NCI-H2196 treated with DMSO at 0.1 percent for 48 hours (cell line): ENCODE results near the gene GPR78.

ENCODE experiments used
- DNase-seq: peaks from one replicate; lab custom pipeline; 2025; ENCODE audit not compliant: unreplicated experiment; lab: John Stamatoyannopoulos, UW

Gene GPR78, protein sequence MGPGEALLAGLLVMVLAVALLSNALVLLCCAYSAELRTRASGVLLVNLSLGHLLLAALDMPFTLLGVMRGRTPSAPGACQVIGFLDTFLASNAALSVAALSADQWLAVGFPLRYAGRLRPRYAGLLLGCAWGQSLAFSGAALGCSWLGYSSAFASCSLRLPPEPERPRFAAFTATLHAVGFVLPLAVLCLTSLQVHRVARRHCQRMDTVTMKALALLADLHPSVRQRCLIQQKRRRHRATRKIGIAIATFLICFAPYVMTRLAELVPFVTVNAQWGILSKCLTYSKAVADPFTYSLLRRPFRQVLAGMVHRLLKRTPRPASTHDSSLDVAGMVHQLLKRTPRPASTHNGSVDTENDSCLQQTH

GRCh38 chr4:8580321-8581093 is at the start of gene GPR78:
TSS of gene GPR78 (plus strand) at chr4:8580392. CDS start at chr4:8580983, 591 bp downstream.
- DNase-seq, result peak; percentile 31

DNA sequence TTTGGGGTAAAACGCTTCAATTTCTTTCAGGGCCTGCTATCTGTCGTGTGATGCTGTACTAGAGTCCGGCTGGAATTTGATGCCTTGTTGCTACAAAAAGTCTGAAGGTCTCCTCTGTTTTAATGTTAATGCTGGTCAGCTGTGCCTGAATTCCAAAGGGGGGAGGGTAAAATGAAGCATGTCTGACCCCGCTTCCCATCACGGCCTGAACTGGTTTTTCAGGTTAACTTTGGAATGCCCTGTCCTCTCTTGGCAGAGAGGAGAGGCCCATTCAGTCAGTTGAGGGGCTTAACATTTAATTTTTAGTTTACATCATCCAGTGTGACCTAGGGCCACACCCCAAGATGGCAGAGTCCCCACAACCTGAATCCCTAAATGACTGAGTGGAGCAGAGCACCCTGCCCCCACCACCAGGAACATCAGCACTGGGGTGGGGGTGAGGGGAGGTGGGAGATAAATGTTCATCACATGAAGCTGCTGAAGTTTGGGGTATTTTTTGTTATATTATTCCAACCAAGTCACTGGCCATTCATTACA is 47.9 kb upstream of the GPR78 start:
- no peak for DNase-seq

GRCh38 chr4:8533274-8533865 is 46.8 kb upstream of the GPR78 start:
- DNase-seq, result no peak

DNA sequence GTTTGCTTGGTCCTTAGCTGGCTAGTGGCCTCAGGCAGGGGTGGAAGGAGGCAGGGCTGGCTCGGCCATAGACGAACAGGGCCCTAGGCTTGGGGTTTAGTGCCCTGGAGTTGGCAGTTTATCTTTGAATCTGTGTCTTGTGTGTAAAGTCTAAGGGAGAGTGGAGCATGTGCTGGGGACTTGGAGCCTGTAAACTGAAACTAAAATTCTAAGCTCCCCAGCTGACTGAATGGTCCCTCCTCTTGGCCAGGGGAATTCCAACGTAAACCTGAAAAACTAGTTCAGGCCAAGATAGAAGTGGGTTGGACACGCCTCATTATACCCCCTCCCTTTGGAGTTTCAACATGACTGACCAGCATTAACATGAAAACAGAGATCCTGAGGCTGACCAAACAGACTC is 46.1 kb upstream of the GPR78 start:
- peak; percentile 77 for DNase-seq

- DNase-seq, result no peak
These were observed 45.6 kb upstream of the GPR78 start for GRCh38 chr4:8534611-8535010.

DNA sequence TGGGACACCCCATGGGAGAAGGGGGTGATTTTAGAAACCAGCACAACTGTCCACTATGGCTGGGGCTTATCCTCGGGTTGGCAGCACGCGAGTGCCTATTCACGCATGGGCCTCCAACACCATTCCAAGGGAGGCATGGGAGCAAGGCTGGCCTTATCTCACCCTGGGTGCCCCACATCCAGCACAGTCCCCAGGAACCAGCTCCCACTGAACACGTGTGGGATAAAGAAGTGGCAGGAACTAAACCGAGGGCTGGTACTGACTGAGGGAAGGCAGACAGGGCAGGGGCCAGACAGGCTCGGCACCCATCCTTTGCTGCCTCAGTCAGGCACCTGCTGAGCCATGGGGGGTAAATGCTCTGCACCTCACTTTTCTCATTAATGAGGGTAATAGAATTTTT is 43.7 kb upstream of the GPR78 start:
- no peak for DNase-seq

DNA sequence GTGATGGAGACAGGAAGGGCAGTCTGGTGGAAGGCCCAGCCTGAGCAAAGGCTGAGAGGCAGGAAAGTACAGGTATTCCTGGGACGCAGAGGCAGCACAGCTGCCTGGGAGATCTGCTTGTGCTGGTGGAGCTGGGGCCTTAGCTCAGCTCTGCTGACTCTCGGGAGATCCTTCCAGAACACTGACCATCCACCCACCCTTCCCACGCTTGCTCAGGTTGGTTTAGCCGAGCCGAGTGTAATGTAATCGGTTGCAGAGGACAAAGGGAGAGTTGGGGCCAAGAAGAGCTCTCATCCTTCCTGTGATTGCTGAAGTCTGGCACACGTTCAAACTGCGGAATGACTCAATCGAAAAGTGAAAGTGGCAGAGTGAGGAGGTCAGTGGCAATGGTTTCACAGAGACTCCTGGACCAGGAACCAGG is 43.1 kb upstream of the GPR78 start:
- peak; percentile 89 for DNase-seq

DNA sequence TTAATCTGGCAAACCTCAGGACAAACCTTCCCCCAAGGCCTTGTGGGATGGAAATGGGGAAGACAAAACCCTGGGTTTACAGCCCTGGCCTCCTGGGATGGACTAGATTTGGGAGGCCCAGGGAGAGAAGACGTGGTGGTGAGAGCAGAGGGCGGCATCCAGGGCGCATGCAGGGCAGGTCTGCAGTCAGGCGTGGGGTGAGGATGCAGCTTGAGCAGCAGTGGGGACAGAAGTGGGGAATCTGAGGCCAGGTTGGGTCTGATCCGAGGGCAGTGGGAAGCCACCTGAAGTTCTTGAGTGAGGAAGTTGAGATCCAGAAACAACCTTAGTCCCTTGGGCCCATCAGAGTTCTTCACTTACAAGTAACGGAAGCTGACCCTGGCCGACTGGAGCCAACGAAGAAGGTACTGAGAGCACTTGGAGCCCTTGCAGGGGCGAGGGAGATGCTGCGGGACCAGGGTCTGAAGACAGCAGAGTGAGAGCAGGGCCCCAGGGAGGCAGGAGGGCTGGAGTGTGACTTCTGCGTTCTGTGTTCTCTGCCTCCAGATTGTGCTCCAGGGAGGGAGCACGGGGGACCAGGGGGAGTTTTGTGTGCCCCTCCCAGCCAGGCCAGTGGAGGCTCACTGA is 42.0 kb upstream of the GPR78 start:
- DNase-seq, result no peak

DNA sequence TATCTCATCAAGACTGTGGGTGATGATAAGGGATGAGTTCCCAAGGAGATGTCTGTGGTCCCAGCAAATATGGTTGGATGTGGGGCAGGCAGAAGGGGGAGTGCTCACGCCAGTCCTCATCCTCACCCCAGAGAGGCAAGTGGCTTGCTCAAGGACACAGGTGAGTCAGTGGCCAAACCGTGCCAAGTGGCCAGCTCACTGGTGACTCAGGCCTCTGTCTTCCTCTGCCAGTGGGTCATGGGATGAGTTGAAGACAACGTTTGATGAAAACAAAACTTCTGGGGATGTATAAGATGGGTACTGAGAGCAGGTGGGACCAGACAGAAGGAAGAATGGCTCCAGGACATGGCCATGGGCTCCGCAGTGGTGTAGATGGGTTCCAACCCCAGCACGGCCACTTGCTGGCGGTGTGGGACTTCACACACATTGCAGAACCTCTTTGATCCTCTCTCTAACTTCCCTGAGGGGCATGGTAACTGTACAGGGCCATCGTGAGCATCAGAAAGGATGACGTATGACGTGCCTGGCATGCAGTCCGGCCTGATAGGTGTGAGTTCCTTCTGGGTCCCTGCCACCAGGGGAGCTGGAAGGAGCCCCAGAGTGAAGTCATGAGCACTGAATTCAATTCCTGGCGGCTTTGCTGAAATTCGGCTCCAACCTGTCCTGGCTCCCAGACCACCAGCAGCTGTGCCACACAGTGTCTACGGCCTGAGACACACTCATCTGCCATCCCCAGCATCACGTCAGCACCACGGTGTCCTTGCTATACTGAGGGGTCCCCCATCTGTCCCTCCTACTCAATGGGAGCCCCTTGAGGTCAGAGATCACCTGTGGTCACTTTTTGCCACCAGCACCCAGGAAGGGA is 41.3 kb upstream of the GPR78 start:
- DNase-seq, result no peak

GRCh38 chr4:8539661-8540060 is 40.5 kb upstream of the GPR78 start:
- no peak for DNase-seq

DNA sequence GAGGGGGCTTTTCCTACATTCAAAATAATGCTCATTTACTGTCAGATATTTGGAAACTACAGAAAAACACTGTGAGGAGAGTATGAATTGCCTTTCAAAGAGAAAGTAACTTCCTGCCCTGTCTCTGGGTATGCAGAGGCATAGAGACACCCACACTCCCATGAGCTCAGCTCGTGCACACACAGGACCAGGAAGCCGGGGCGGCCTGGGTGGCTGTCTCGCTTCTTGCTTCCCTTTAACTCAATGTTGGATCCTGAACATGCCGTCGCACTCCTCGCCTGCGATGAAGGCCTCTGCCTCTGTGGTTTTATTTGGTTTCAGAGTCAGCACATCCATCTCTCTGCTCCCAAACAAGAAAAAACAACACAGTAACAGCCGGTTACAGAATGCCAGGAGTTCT is 40.1 kb upstream of the GPR78 start:
- DNase-seq, result no peak

- no peak for DNase-seq
These were observed 39.6 kb upstream of the GPR78 start for GRCh38 chr4:8540586-8540985.

DNA sequence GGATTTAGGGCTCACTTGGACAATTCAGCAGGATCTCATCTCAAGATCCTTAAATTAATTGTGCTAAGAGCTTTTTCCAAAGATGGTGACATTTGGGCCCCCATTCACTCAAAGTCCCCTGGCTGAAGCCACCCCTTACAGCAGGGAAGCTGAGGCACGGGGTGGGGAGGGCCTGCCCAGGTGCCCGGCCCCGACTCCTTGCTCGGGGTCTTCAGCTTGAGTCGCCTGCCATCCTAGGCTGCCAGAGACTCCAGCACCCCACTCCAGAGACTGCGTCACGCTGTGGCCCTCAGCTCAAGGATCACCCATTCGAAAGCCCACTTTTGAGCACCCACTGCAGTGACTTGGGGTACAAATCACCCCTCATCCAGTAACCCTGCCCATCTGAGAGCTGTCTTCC is 39.2 kb upstream of the GPR78 start:
- DNase-seq, result no peak

GRCh38 chr4:8541981-8542715 is 38.0 kb upstream of the GPR78 start:
- DNase-seq, result no peak

DNA sequence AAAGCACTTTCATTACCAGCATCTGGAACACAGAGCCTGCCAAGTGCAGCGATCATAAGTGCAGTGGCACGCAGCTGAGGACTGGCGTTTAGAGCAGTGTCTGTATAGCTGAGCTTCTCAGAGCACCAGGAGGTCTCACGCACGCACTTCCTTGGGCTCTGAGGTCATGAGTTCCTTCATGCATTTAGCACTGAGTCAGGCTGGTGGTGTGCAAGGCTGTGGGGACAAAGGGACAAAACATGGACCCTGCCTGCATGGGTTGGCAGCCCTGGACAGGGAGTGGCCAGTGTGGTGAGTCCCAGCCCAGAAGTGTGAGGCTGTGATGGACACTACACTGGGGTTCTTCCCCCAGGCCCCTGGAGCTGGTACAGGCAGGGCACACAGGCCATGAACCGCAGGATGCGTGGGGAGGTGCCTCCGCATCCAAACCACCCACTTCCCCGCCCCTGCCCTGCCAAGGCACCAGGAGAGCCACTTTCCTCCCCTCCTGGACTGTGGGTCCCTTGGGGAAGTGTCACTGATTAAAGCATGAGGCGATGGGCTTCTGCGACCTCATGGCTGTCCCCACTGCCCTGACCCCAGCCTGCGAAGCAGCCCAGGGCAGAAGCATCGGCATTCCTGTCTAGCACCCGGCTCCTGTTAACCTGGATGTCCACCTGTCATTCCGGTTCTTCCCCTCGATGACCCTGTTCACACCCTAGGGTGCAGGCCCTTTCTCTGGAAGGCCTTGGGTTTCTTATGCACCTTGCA is 37.2 kb upstream of the GPR78 start:
- no peak for DNase-seq

DNA sequence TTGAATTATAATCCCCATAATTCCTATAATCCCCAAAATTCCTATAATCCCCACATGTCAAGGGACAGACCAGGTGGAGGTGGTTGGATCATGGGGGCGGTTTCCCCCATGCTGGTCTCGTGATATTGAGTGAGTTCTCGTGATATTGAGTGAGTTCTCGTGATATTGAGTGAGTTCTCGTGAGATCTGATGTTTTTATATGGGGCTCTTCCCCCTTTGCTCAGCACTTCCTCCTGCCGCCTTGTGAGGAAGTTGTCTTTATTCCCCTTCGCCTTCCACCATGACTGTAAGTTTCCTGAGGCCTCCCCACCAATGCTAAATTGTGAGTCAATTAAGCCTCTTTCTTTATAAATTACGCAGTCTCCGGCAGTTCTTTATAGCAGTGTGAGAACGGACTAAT is 36.6 kb upstream of the GPR78 start:
- DNase-seq, result no peak

DNA sequence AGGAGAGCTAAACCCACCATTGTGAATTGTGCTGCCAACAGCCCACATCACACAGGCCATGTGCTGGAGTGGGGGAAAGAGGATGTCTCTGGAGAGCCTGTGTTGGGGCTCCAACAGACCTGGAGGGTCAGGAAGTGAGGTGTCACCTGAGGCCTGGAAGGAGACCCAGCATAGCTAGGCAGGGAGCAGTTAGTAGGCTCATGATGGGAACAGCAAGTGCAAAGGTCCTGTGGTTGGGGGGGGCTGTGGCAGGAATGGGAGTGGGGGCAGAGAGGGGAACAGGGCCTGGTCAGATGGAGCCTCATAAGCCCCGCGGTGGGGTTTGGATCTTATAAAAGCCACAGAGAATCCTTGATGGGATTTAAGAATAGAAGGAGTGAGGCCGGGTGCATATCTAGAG is 35.9 kb upstream of the GPR78 start:
- no peak for DNase-seq

GRCh38 chr4:8544741-8545438 is 35.3 kb upstream of the GPR78 start:
- no peak for DNase-seq

DNA sequence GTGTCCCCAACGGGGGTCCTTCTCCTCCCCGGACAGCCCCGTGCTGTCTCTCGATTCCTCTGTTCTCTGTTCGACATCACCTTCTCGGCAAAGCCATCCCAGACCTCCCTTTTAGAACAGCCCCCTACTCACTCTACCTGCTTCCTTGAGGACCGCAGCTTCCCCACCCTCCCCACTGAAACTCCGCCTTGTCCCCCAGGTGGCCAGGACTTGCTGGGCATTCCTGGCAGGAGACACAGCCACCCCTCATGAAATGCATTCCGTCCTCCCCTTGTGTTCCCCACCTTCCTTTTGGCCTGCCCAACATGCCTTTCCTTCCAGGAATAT is 34.8 kb upstream of the GPR78 start:
- DNase-seq, result no peak
